ENCODE data around the gene ABCD2.
"Not testable (repeated sequence)": the region's sequence is repeated elsewhere in the genome, so short reads cannot be mapped to it uniquely, and the experiment has no call there.

The ABCD2 gene

DNA sequence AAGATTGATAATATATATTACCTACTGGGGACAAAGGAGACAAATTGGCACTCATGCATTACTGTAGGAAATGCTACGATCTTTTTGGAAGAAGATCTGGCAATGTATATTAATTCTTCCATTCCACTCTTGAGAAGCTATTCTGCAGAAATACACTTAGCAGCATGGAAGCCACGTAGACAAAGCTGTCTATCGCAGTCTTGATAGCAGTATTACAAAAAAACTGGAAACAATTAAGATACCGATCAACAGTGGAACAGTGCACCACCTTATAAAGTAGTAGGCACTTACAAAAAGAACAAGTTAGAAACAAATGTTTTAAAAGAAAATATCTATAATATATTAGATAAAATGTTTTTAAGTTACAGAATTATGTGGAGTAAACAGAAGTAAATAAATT, 87.2 kb downstream of the ABCD2 start:
- DNase-seq = no peak

DNA sequence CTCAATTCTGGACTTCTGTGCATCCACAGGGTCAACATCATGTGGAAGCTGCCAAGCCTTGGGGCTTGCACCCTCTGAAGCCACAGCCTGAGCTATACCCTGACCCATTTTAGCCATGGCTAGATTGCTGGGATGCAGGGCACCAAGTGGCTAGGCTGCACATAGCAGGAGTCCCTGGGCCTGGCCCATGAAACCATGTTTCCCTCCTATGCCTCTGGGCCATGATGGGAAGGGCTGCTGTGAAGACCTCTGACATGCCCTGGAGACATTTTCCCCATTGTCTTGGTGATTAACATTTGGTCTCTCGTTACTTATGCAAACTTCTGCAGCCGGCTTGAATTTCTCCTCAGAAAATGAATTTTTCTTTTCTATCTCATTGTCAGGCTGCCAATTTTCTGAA, 92.6 kb downstream of the ABCD2 start:
- no peak for DNase-seq

DNA sequence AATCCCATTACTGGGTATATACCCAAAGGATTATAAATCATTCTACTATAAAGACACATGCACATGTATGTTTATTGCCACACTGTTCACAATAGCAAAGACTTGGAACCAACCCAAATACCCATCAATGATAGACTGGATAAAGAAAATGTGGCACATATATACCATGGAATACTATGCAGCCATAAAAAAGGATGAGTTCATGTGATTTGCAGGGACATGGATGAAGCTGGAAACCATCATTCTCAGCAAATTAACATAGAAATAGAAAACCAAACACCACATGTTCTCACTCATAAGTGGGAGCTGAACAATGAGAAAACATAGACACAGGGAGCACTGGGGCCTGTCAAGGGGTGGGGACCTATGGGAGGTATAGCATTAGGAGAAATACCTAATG, 97.4 kb downstream of the ABCD2 start:
- DNase-seq = not testable (repeated sequence)

DNA sequence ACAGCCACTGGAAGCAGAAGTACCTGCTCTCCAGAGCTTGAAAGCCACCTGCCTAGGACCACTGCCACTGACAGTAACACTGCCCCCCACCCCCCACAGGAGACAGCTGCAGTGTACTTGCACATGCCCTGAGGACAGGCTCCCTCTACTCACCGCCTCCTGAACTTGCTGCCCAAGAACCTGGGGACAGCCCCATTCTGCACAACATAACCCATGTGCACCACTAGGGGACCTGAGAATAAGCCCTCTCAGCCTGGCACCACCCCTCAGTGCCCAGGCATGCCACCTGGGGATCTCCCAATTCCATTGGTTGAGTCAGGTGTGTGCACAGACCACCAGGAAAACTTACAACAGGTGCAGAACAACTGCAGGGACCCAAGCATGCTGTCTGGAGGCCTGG, 109.6 kb downstream of the ABCD2 start:
- no peak for DNase-seq

DNA sequence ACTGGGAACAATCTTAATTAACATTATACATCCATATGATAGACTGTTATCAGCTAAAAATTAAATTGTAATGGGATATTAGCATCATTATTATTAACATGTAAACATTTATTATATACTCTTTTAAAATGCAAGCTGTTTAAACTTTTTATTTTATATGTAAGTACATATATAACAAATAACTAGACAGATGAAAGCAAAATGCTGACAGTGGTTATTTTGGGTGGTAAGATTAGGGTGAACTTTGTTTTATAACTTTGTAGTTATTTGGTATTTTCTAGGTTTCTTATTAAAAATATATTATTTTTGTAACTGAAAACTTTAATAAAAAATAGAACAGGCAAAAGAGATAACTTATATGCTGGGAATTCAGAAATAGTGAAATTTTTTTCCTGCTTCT, 114.0 kb downstream of the ABCD2 start:
- no peak for DNase-seq

DNA sequence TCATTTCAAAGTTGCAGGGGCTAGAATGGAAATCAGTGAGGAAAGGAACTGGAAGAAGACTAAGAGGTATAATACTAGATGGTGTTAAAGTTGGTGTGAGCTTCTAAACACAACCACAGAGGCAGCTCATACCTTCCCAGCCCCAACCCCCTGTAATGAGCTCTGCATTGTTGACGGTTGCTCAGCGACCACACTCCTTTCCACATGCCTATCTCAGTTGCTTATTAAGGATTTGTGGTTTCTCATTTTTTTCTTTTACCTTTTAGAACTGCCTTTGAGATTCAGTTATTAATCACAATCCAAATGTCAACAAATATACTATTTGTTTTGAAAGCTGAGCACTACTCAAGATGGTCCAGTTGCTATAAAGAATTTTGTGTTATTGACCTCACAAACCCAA, 114.6 kb downstream of the ABCD2 start:
- DNase-seq = no peak

DNA sequence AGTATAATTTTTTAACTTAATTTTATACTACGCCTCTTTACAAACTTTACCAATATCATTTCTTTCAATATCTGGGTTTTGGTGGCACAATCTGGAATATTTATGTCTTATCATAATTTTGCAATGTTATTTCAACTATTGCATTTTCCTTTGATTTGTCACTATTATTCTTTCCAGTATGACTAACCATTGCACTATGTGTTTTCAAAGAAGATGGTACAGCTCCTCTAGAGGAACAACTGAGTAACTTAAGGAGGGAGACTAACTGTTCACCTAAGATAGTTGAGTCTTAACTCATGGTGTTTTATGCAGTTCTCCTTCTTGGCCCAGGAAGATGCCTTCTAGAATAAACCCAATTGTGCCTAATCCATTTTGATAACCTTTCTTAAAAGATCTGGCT, 116.2 kb downstream of the ABCD2 start:
- no peak for DNase-seq

DNA sequence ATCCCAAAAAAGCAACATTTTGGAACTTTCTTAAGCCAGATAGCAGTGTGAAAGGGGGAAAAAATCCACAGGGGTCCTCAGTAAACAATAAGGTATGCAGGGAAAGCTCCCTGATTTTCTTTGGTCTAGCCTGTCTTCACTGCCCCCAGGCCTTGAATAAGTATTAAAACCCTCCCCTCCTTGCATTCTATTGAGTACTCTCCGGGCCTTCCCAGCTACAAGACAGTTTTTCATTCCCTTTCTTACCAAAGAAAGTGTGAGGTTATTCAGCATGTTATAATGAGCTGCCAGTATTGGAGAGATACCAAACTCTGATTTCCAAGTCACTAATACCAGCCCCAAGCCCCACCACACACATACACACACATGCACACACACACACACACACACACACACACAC, 116.9 kb downstream of the ABCD2 start:
- DNase-seq = no peak

Measured in NCI-H1694 (cell line).